RKO (cell line): ENCODE results near the gene EPS8L1.
A peak's percentile ranks its signal among the peaks of the same experiment; 100 is the strongest.

Source experiments
- DNase-seq: peaks from one replicate; pipeline ENCODE4 v3.0.0-alpha.2; 2016; ENCODE audit warnings: low spot score

EPS8L1 gene

GRCh38 chr19:55115446-55116065, 39.9 kb downstream of the EPS8L1 start:
- peak; percentile 47 for DNase-seq

DNA sequence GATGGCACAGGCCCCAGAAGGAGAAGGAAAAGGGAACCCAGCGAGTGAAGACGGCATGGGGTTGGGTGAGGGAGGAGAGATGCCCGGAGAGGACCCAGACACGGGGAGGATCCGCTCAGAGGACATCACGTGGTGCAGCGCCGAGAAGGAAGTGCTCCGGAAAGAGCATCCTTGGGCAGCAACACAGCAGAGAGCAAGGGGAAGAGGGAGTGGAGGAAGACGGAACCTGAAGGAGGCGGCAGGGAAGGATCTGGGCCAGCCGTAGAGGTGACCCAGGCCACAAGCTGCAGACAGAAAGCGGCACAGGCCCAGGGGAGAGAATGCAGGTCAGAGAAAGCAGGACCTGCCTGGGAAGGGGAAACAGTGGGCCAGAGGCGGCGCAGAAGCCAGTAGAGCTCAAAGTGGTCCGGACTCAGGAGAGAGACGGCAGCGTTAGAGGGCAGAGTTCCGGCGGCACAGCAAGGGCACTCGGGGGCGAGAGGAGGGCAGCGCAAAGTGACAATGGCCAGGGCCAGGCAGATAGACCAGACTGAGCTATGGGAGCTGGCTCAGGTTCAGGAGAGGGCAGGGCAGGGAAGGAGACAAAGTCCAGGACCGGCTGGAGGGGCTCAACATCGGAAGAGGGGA, 40.7 kb downstream of the EPS8L1 start:
- DNase-seq, result peak; percentile 80

- peak; percentile 35 for DNase-seq
Observed at GRCh38 chr19:55116859-55117662, 41.4 kb downstream of the EPS8L1 start, which contains the start of gene PPP1R12C. Gene PPP1R12C (minus strand): TSS chr19:55117637. CDS start chr19:55117543, 94 bp downstream.

GRCh38 chr19:55117663-55118391, 42.2 kb downstream of the EPS8L1 start:
- peak; percentile 99 for DNase-seq

GRCh38 chr19:55118401-55118991, 42.8 kb downstream of the EPS8L1 start:
- no peak for DNase-seq

- no peak for DNase-seq
Observed at GRCh38 chr19:55119053-55119452, 43.4 kb downstream of the EPS8L1 start.

- no peak for DNase-seq
Observed at GRCh38 chr19:55131421-55131820, 55.8 kb downstream of the EPS8L1 start.

DNA sequence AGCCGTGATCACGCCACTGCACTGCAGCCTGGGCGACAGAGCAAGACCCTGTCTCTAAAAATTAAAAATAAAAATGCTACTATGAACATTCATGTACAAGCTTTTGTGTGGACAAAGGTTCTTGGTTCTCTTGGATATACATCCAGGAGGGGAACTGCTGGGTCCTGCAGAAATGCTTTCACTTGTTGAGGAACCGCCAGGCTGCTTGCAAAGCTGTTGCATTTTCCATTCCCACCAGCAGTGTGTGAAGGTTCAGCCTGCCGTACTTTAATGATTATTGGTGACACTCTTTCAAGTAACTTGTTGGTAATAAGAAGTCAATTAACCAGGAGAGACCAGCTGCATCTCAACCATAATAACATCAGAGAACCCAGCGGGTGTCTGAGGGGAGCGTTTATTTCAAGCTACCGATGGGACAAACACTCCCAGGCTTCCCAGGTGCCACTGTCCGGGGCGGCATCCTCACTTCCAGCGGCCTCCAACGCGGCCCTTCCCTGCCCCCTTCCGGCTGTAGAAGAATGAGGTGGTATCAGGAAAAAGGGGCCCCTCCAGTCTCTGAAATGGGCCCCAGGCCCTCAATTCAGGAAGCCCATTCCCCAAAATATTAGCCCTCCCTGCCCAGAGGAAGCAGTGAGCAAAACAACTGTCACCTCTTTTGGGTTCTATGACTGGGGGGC, 56.9 kb downstream of the EPS8L1 start:
- DNase-seq, result no peak

DNA sequence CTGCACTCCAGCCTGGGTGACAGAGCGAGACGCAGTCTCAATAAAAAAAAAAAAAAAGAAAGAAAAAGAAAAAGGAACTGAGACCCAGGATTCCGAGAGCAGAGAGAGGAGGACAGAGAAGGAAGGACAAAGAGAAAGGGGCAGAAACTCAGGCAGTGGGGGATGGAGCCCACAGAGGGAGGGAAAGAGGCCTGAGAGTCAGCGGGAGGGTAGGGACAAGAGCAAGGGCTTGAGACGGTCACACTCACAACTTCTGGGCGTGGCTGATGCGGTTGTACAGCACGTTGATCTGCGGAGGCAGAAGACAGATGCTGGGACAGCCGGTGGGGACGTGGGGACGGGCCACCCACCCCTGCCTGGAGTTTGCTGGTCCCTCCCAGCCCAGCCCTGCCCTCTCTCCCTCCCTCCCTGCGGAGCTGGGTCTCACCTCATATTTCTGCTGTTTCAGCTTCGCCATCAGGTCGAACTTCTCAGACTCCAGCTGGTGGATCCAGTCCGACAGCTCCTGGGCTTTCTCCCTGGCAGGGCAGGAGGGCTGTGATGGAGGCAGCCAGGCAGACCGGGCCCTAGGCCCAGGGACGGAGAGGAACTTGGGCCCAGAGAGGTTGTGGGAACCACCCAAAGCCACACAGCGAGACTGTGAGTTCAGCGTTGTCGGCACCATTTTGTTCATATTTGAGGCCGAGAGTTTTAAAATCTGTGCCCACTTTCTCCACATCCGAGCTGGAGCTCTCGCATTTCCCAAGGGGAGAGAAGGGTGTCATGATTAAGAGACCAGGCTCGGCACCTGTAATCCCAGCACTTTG, 58.2 kb downstream of the EPS8L1 start:
- no peak for DNase-seq

- no peak for DNase-seq
Observed at GRCh38 chr19:55134736-55135135, 59.1 kb downstream of the EPS8L1 start.

DNA sequence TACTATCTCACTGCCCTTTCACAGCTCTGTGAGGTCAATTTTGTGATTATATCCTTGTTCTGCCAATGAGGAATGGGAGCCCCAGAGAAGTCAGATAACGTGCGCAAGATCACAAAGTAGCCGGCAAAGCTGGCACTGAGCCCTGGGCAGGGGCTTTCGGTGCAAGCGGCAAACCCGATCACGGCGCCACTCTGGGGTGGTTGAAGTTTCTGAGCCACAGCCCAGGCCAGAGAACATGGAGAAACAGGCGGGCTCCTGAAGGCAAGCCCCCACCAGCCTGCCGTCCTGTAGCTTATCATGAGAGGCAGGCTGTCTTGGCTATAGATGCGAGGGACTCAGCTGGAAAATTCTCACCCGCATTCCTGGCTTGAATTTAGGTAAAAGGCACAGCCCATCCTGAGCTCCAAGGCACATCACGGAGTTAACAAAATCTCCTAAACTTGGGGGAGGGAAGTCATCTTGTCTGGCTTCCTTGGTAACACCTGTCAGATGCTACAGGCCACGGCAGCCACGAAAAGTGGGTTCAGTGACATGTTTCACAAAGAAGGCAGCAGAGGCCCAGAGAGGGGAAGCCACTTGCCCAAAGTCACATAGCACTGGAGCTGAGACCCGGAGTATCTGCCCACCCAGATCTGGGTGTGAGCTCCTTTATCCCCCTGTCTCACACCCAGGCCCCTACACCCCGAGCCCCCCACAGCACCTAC, 60.9 kb downstream of the EPS8L1 start:
- no peak for DNase-seq
